Ishikawa (cell line): Measurements from ENCODE around the gene KIRREL2.

Experiments used
- CREB1 ChIP-seq: IDR thresholded peaks from 2 replicates; pipeline ENCODE4 v1.6.1; 2012; ENCODE audit warnings: low read depth
- EGR1 ChIP-seq: IDR thresholded peaks from 2 replicates; pipeline ENCODE4 v1.6.1; 2012
- EP300 ChIP-seq: IDR thresholded peaks from 2 replicates; pipeline ENCODE4 v1.6.1; 2012; ENCODE audit warnings: borderline replicate concordance
- FOXM1 ChIP-seq: IDR thresholded peaks from 2 replicates; pipeline ENCODE4 v1.6.1; 2012; ENCODE audit warnings: low read depth, borderline replicate concordance
- NFIC ChIP-seq: IDR thresholded peaks from 2 replicates; pipeline ENCODE4 v1.6.1; 2012
- RAD21 ChIP-seq: IDR thresholded peaks from 2 replicates; pipeline ENCODE4 v1.6.1; 2012; ENCODE audit warnings: low read depth
- TAF1 ChIP-seq: IDR thresholded peaks from 2 replicates; pipeline ENCODE4 v1.6.1; 2012; ENCODE audit warnings: low read depth, mild to moderate bottlenecking
- TCF12 ChIP-seq: IDR thresholded peaks from 2 replicates; pipeline ENCODE4 v1.6.1; 2012; ENCODE audit warnings: low read depth
- TEAD4 ChIP-seq: IDR thresholded peaks from 2 replicates; pipeline ENCODE4 v1.6.1; 2012
- YY1 ChIP-seq: IDR thresholded peaks from 2 replicates; pipeline ENCODE4 v1.6.1; 2012; ENCODE audit warnings: low read depth
- TF ChIP-seq, protein P1 (sequence below): IDR thresholded peaks from 2 replicates; pipeline ENCODE4 v1.6.1; 2012; ENCODE audit warnings: low read depth, mild to moderate bottlenecking
- TF ChIP-seq, protein P2 (sequence below): IDR thresholded peaks from 2 replicates; pipeline ENCODE4 v1.6.1; 2012
- TF ChIP-seq, protein P3 (sequence below): IDR thresholded peaks from 2 replicates; pipeline ENCODE4 v1.6.1; 2012

KIRREL2 gene

DNA sequence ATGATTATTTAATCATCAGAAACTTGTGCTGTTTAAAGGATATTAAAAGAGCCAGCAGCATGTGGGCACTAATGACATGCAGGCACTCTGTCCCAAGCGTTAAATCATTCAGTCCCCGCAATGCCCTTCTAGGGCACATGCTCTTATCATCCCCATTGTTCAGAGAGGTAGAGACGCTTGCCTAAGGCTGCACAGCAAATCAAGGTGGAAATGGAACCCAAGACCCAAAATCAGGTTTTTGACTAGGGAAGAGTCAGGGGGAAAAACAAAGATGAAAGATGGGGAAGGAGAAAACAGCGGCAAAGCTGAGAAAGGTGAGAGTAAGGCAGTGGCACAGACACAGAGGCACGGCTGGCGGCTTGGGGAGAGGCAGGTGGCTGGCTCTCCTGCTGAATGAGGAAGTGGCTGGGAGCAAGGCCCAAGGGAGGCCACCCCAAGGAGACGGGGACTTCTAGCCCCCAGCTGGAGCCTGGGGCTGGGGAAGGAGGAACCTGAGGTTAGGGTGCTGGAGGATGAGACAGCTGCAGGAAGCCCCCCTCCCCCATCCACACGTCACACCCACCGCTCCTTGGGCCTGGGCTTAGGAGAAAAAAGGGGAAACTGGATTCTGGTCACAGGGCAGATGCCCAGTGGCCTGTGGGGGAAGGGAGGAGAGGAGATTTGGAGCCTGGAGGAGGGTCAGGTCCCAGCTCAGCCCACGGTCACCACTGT lies 52.4 kb downstream of the KIRREL2 start:
- TF ChIP-seq YY1: no peak

DNA sequence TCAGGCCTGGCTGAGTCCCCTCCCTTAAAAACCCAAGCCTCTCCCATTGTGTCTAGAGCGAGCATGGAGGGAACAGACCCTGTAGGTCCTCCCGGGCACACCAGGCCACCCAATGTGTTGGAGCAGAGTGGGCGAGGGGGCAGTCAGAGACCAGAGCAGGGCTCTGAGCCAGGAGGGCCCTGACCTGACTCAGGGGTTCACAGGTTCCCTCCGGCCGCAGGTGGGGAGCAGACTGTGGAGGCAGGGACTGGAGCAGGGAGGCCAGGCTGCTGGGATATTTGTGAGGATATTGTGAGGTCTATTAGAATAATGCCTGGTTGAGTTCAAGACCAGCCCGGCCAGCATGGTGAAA lies 52.9 kb downstream of the KIRREL2 start:
- TF ChIP-seq NFIC (no peak), EP300 (no peak), EGR1 (no peak), TAF1 (no peak), TEAD4 (no peak), RAD21 (no peak), YY1 (no peak)
- TF ChIP-seq, protein P1, sequence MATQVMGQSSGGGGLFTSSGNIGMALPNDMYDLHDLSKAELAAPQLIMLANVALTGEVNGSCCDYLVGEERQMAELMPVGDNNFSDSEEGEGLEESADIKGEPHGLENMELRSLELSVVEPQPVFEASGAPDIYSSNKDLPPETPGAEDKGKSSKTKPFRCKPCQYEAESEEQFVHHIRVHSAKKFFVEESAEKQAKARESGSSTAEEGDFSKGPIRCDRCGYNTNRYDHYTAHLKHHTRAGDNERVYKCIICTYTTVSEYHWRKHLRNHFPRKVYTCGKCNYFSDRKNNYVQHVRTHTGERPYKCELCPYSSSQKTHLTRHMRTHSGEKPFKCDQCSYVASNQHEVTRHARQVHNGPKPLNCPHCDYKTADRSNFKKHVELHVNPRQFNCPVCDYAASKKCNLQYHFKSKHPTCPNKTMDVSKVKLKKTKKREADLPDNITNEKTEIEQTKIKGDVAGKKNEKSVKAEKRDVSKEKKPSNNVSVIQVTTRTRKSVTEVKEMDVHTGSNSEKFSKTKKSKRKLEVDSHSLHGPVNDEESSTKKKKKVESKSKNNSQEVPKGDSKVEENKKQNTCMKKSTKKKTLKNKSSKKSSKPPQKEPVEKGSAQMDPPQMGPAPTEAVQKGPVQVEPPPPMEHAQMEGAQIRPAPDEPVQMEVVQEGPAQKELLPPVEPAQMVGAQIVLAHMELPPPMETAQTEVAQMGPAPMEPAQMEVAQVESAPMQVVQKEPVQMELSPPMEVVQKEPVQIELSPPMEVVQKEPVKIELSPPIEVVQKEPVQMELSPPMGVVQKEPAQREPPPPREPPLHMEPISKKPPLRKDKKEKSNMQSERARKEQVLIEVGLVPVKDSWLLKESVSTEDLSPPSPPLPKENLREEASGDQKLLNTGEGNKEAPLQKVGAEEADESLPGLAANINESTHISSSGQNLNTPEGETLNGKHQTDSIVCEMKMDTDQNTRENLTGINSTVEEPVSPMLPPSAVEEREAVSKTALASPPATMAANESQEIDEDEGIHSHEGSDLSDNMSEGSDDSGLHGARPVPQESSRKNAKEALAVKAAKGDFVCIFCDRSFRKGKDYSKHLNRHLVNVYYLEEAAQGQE: no peak
- TF ChIP-seq, protein P2, sequence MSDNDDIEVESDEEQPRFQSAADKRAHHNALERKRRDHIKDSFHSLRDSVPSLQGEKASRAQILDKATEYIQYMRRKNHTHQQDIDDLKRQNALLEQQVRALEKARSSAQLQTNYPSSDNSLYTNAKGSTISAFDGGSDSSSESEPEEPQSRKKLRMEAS: no peak

DNA sequence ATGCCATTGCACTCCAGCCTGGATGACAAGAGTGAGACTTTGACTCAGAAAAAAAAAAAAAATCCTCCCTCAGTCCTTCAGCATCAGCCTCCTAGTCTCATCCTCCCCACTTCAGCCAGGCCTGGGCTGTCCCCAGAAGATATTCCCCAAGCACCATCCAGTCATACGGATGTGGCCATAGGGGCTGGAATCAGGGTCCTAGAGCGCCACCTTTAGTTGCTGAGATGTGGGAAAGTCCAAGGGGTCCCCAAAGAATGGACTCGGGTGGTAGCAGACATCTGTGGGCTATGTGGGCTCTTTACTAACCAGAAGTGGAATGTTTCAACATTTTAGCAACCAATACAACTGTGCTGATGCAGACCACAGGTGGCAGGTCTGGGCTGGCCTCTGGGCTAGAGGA lies 54.5 kb downstream of the KIRREL2 start:
- TF ChIP-seq TEAD4 (no peak), RAD21 (peak; percentile 22; the same call in 1 of the 2 replicates)

DNA sequence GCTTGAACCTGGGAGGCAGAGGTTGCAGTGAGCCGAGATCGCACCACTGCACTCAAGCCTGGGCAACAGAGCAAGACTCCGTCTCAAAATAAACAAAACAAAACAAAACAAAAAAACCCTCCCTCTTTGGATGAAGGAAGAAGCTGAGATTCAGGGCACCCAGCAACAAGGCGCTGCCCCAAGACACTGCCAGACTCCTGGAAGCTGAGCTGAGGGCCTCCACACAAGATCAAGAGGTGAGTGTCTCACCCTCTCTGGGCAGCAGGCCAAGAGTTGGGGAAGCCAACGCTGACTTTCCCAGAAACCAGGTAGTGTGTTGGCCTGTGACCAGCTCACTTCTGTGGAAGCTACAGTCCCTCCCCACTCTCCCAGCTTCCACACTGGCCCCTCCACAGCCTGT lies 55.1 kb downstream of the KIRREL2 start:
- TF ChIP-seq, protein P3, sequence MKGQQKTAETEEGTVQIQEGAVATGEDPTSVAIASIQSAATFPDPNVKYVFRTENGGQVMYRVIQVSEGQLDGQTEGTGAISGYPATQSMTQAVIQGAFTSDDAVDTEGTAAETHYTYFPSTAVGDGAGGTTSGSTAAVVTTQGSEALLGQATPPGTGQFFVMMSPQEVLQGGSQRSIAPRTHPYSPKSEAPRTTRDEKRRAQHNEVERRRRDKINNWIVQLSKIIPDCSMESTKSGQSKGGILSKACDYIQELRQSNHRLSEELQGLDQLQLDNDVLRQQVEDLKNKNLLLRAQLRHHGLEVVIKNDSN: no peak
- TF ChIP-seq NFIC: peak; percentile 69

DNA sequence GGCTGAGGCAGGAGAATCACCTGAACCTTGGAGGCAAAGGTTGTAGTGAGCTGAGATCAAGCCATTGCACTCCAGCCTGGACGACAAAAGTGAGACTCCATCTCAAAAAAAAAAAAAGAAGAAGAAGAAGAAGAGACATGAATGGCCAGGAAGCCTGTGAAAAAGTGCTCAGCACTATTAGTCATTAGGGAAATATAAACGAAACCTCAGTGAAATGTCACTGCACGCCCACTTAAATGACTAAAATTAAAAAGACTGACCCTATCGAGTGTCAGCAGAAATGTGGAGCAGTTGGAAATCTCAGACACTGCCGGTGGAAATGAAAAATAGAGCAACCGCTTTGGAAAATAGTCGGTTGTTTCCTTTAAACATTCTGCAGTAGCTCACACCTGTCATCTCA lies 56.9 kb downstream of the KIRREL2 start:
- no peak for TF ChIP-seq TAF1
- TF ChIP-seq TEAD4: no peak
- TF ChIP-seq TCF12: no peak
- no peak for TF ChIP-seq NFIC
- TF ChIP-seq CREB1: no peak

DNA sequence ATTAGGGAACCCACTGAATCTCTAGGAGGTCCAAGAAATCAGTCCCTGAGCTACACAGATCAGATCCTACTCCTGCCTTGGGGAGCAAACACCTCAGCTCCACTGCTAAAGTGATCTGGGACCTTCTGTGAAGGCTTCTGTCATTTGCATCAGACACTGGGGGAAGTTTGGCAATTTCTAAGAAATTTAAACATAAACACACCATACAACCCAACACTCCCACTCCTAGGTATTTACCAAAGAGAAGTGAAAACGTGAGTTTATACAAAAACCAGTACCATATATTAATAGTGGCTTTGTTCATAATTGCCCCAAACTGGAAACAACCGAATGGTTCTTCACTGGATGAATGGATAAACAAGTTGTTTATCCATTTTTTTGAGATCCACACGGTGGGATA lies 58.7 kb downstream of the KIRREL2 start:
- no peak for TF ChIP-seq RAD21
- TF ChIP-seq, protein P1: no peak
- TF ChIP-seq YY1: no peak
- TF ChIP-seq TEAD4: no peak
- no peak for TF ChIP-seq FOXM1
- TF ChIP-seq TAF1: no peak
- no peak for TF ChIP-seq CREB1
- TF ChIP-seq TCF12: no peak
